Brain microvascular endothelial cell (primary cell): ENCODE data around the gene THSD4.
A peak's percentile ranks its signal among the peaks of the same experiment; 100 is the strongest.

Experiments
- DNase-seq: peaks from one replicate; pipeline ENCODE4 v3.0.0-alpha.2; 2020
- H3K27ac ChIP-seq: fragments of 250-450 bp; sonication (Bioruptor Pico); 2 replicates; pipeline ENCODE4 v1.5.1; 2020; ENCODE audit warnings: mild to moderate bottlenecking, moderate library complexity
- H3K27me3 ChIP-seq: fragments of 250-450 bp; sonication (Bioruptor Pico); replicated peaks from 2 replicates; pipeline ENCODE4 v1.5.1; 2020; ENCODE audit warnings: mild to moderate bottlenecking
- H3K36me3 ChIP-seq: fragments of 250-450 bp; sonication (Bioruptor Pico); replicated peaks from 2 replicates; pipeline ENCODE4 v1.5.1; 2020; ENCODE audit warnings: mild to moderate bottlenecking
- H3K4me3 ChIP-seq: 2 replicates; pipeline ENCODE4 v1.5.1; 2011; ENCODE audit warnings: low read depth, mild to moderate bottlenecking, control low read depth, low read length, moderate library complexity
- in situ Hi-C: cut with HindIII; loops from 2 replicates; pipeline ENCODE4 v1.10.0; 2017; ENCODE audit warnings: low sequenced_read_pairs, low pct_ligation_motif_present
- TF ChIP-seq, protein P1 (sequence below): IDR thresholded peaks from 2 replicates; pipeline ENCODE4 v1.5.1; 2011; ENCODE audit warnings: low read depth, mild to moderate bottlenecking, moderate library complexity, low read length, control low read depth, inconsistent platforms; ENCODE audit errors: missing control alignments

Gene THSD4

DNA sequence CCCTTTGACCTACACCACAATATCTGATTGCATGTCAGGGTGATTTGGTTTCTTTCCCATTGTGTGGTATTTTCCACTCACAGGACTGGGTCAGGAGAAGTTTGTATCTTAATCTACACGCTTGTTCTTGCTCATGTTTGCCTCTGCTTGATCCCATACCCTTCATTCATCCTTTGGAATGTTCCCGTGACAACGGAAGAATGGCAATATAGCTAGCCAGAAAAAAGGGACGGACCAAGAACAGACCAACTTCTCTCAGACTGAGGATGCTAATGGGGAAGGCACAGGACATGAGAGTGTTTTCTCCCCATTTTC lies 7.8 kb upstream of the THSD4 start:
- Histone ChIP-seq H3K27ac (no peak overlapping the region), H3K36me3 (no peaks in the 10 kb centered on the region), H3K4me3 (no peak overlapping the region), H3K27me3 (no peaks in the 10 kb centered on the region)
- in situ Hi-C loops: loop anchor here (25.0 kb wide), 1 partner anchor 330 kb away; no protein-coding TSS in a partner anchor
- TF ChIP-seq, protein P1, sequence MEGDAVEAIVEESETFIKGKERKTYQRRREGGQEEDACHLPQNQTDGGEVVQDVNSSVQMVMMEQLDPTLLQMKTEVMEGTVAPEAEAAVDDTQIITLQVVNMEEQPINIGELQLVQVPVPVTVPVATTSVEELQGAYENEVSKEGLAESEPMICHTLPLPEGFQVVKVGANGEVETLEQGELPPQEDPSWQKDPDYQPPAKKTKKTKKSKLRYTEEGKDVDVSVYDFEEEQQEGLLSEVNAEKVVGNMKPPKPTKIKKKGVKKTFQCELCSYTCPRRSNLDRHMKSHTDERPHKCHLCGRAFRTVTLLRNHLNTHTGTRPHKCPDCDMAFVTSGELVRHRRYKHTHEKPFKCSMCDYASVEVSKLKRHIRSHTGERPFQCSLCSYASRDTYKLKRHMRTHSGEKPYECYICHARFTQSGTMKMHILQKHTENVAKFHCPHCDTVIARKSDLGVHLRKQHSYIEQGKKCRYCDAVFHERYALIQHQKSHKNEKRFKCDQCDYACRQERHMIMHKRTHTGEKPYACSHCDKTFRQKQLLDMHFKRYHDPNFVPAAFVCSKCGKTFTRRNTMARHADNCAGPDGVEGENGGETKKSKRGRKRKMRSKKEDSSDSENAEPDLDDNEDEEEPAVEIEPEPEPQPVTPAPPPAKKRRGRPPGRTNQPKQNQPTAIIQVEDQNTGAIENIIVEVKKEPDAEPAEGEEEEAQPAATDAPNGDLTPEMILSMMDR: no peak
- DNase-seq: no peak

DNA sequence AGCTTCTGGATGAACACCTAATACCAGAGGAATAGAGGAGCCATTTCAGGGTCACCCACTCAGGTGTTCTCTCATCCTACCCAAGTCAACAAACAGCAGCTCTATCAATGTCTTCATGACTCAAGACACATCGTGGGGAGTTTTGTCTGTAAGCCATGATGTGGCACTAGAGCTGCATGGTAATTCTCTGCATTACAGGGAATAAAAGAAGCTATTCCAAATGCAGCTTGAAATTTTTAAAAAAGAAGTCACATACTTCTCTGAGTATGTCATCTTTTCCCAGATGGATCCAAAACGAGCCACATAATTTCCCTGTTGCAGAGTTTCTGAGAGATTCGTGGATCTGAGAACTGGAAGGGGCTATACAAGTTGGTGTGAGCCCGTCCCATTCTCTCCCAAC lies 6.1 kb upstream of the THSD4 start:
- TF ChIP-seq, protein P1: peak; percentile 58
- no peaks in the 10 kb centered on the region for H3K36me3 ChIP-seq
- H3K27me3 ChIP-seq: no peaks in the 10 kb centered on the region
- peak; percentile 43 for DNase-seq
- H3K4me3 ChIP-seq: no peak overlapping the region
- in situ Hi-C loops: loop anchor here (25.0 kb wide), 1 partner anchor 328 kb away; no protein-coding TSS in a partner anchor
- no peak overlapping the region for H3K27ac ChIP-seq

DNA sequence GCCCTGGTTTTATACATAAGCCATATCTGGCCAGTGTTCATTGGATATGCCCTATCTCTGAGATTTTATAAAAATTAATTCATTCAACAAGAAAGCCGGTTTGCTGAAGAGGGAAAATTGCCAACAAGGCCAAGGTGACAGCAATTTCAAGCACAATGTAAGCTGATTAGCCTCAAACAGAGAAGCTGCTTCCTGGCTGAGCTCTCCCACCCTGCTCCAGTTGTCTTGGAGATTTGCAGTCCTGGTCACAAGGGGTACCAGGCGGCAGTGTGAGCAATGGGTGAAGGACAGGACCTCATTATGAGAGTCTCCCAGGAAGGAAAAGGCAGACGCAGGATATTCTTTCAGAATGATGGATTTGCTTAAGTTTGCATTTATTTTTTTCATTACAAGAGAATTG lies 5.4 kb upstream of the THSD4 start:
- H3K36me3 ChIP-seq: no peaks in the 10 kb centered on the region
- H3K27ac ChIP-seq: no peak overlapping the region
- DNase-seq: no peak
- H3K4me3 ChIP-seq: no peak overlapping the region
- TF ChIP-seq, protein P1: no peak
- in situ Hi-C loops: loop anchor here (25.0 kb wide), 1 partner anchor 327 kb away; no protein-coding TSS in a partner anchor
- no peaks in the 10 kb centered on the region for H3K27me3 ChIP-seq

DNA sequence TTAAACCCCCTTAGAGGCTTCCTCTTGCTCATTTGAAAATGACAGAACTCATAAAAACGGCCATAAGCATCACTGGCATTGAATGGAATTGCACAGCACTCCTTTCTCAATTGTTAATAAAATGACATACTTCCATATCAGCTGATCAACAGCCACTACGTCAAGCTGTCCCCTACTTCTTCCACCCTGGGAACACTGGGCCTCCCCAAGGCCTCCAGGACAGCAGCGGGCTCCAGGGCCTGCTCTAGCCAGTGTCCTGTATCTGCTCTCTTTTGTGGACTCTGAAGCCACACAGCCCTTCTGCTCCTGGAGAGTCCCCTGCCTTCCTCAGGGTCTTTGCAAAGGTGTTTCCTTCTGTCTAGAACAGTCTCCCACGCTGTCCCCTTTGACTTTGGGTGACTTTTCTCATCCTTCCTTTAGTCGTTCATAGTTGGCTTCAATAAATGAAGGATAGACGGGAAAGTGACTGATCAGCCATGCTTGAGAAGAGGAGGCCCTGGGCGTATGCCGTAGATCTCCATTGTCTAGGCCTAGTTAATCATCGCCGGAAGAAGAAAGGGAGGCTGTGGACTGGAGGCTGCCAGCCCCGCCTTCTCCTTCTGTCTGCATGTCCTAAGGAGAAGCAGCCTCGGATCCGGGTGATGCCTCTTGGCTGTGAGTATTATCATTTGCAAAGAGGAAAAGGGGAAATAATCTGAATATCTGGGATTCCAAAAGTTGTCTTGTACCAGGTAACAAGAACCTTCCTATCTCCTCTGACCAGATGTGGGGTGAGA lies 4.7 kb upstream of the THSD4 start:
- DNase-seq: no peak
- H3K27me3 ChIP-seq: no peaks in the 10 kb centered on the region
- no peak overlapping the region for H3K4me3 ChIP-seq
- no peak overlapping the region for H3K27ac ChIP-seq
- TF ChIP-seq, protein P1: no peak
- no peaks in the 10 kb centered on the region for H3K36me3 ChIP-seq
- in situ Hi-C loops: loop anchor here (25.0 kb wide), 1 partner anchor 327 kb away; no protein-coding TSS in a partner anchor

DNA sequence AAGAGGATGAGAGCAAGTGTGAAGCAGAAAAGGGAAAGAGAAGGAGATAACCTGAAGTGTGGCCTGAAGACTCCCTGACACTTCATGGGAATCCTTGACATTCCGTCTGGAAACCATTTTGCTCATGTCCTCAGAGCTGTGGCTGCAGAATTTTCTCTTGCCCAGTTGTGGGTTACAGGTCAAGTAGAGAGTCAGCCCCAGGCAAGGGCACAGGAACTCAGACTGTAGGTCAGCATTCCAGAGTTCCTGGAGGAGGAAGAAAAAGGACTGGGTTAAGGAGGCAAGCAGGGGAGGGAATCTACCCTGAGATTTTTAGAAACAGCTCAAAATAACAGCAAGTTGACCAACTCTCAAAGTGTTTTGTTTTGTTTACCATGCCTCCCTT lies 4.1 kb upstream of the THSD4 start:
- in situ Hi-C loops: loop anchor here (25.0 kb wide), 1 partner anchor 326 kb away; no protein-coding TSS in a partner anchor

More for the DNA sequence above, 4.1 kb upstream of the THSD4 start:
- no peak for DNase-seq
- H3K27me3 ChIP-seq: no peaks in the 10 kb centered on the region
- H3K27ac ChIP-seq: no peak overlapping the region
- no peak overlapping the region for H3K4me3 ChIP-seq
- no peaks in the 10 kb centered on the region for H3K36me3 ChIP-seq
- TF ChIP-seq, protein P1: no peak
